OCI-LY7 (cell line): Measurements from ENCODE around the gene ACTG2.

Source experiments
- CTCF ChIP-seq: fragments of 200-600 bp; sonication (generic); conservative IDR thresholded peaks from 2 replicates; pipeline ENCODE4 v1.5.1; 2014; ENCODE audit warnings: mild to moderate bottlenecking, antibody characterized with exemption, low read length, moderate library complexity, mixed read lengths
- EZH2phosphoT487 ChIP-seq: fragments of 200-600 bp; sonication (generic); IDR thresholded peaks from 2 replicates; pipeline ENCODE4 v1.6.1; 2018; ENCODE audit warnings: low read depth, borderline replicate concordance, mild to moderate bottlenecking, mixed run types, antibody characterized with exemption, low read length, moderate library complexity, mixed read lengths

GRCh38 chr2:73930386-73930785, 37.6 kb downstream of the ACTG2 start:
- TF ChIP-seq CTCF: no peak
- no peak for TF ChIP-seq EZH2phosphoT487
